NOMO-1 treated with DMSO at 0.1 percent for 48 hours (cell line): ENCODE measurements around the gene ITPR2.
"Not testable (repeated sequence)": the region's sequence is repeated elsewhere in the genome, so short reads cannot be mapped to it uniquely, and the experiment has no call there.

Source experiments
- DNase-seq: peaks from one replicate; lab custom pipeline; 2025; ENCODE audit not compliant: unreplicated experiment; lab: John Stamatoyannopoulos, UW

The ITPR2 gene

GRCh38 chr12:26327975-26328644 lies 504.9 kb downstream of the ITPR2 start:
- peak; percentile 74 for DNase-seq

GRCh38 chr12:26323673-26324072 lies 509.3 kb downstream of the ITPR2 start:
- DNase-seq, result no peak

GRCh38 chr12:26319511-26319910 lies 513.5 kb downstream of the ITPR2 start:
- DNase-seq, result no peak

GRCh38 chr12:26318661-26319068 lies 514.3 kb downstream of the ITPR2 start:
- DNase-seq, result no peak

GRCh38 chr12:26317942-26318575 lies 514.9 kb downstream of the ITPR2 start:
- no peak for DNase-seq

- DNase-seq, result not testable (repeated sequence)
These were observed 518.9 kb downstream of the ITPR2 start for GRCh38 chr12:26314103-26314502.

GRCh38 chr12:26310489-26310888 lies 522.5 kb downstream of the ITPR2 start:
- not testable (repeated sequence) for DNase-seq

- no peak for DNase-seq
These were observed 523.4 kb downstream of the ITPR2 start for GRCh38 chr12:26309634-26310033.

GRCh38 chr12:26304273-26304672 lies 528.7 kb downstream of the ITPR2 start:
- DNase-seq, result no peak

GRCh38 chr12:26303418-26303817 lies 529.6 kb downstream of the ITPR2 start:
- no peak for DNase-seq

GRCh38 chr12:26302776-26303175 lies 530.2 kb downstream of the ITPR2 start:
- no peak for DNase-seq

- DNase-seq, result no peak
These were observed 533.2 kb downstream of the ITPR2 start for GRCh38 chr12:26299751-26300150.

- peak; percentile 98 for DNase-seq
These were observed 534.0 kb downstream of the ITPR2 start for GRCh38 chr12:26298785-26299621.

GRCh38 chr12:26297396-26298070 lies 535.5 kb downstream of the ITPR2 start:
- DNase-seq, result no peak

GRCh38 chr12:26295001-26295400 lies 538.0 kb downstream of the ITPR2 start:
- DNase-seq, result no peak

- DNase-seq, result no peak
These were observed 539.4 kb downstream of the ITPR2 start for GRCh38 chr12:26293612-26294011.

GRCh38 chr12:26292596-26292995 lies 540.4 kb downstream of the ITPR2 start:
- no peak for DNase-seq

GRCh38 chr12:26290565-26290964 lies 542.4 kb downstream of the ITPR2 start:
- no peak for DNase-seq

GRCh38 chr12:26287671-26288381 lies 545.2 kb downstream of the ITPR2 start:
- DNase-seq, result peak; percentile 64
